HepG2 (cell line): ENCODE measurements around the gene DUS1L. TPM values are rescaled to one million over a fixed set of nuclear protein-coding genes. Genes with fewer than 3 reads are reported as not detected.
A peak's percentile ranks its signal among the peaks of the same experiment; 100 is the strongest.

Source experiments
- ATAC-seq: fragments of 200-7000 bp; cut with Tn5 transposase; 3 replicates; pipeline ENCODE4 v1.9.1; 2020; ENCODE audit warnings: mild to moderate bottlenecking, moderate library complexity
- BruUV-seq: library from RNA; stranded (reverse); fragments of 400-500 nt; replicated peaks from 2 replicates; lab custom pipeline; 2021; lab: Mats Ljungman, UMichigan
- CTCF ChIA-PET: fragments of 300-600 bp; formaldehyde crosslinking; extraction: SDS; loops from one replicate; lab custom pipeline; 2021; ENCODE audit warnings: low total read pairs, inconsistent platforms, low intra/inter-chr PET ratio; lab: Yijun Ruan, JAX
- POLR2A ChIA-PET: fragments of 350-600 bp; sonication (Branson Sonifier 250); formaldehyde crosslinking; loops from one replicate; lab custom pipeline; 2020; ENCODE audit warnings: antibody characterized with exemption, inconsistent platforms; lab: Yijun Ruan, JAX
- DNase-seq: peaks from one replicate; pipeline ENCODE4 v3.0.0-alpha.2; 2015; ENCODE audit warnings: low spot score
- FAIRE-seq: peaks from 3 replicates; lab custom pipeline; 2011; peaks lifted over from hg19 to GRCh38; lab: Jason Lieb, UNC
- H2AFZ ChIP-seq: one replicate; pipeline ENCODE4 v1.6.1; 2011; ENCODE audit warnings: low read length, inconsistent platforms
- H3K27ac ChIP-seq: fragments of 300-600 bp; 3 replicates; pipeline ENCODE4 v1.8.0; 2011; ENCODE audit warnings: mixed run types, mild to moderate bottlenecking, mixed read lengths, low read length, inconsistent platforms; ENCODE audit not compliant: insufficient read depth; ENCODE audit errors: extremely low read length
- H3K27me3 ChIP-seq, 2 experiments: fragments of 200-600 bp in 1 of 2; 2 replicates in 1 of 2; 3 replicates in 1 of 2; pipeline versions ENCODE4 v1.6.0 to v1.8.0; 2011; ENCODE audit warnings: low read length in 2 of 2, mild to moderate bottlenecking in 2 of 2, moderate library complexity in 2 of 2, inconsistent platforms in 1 of 2; ENCODE audit not compliant: insufficient read depth in 2 of 2, control insufficient read depth in 1 of 2
- H3K36me3 ChIP-seq, 2 experiments: fragments of 200-600 bp in 1 of 2; replicated peaks in 1 of 2; 2 replicates in 1 of 2; 3 replicates in 1 of 2; pipeline versions ENCODE4 v1.5.1 to v1.8.0; 2011; ENCODE audit warnings: low read length in 2 of 2, inconsistent platforms in 1 of 2; ENCODE audit not compliant: insufficient read depth in 2 of 2, control insufficient read depth in 1 of 2
- H3K4me1 ChIP-seq: 2 replicates; pipeline ENCODE4 v1.5.1; 2012; ENCODE audit warnings: low read length, inconsistent platforms; ENCODE audit not compliant: insufficient read depth
- H3K4me2 ChIP-seq: 2 replicates; pipeline ENCODE4 v1.6.0; 2011; ENCODE audit warnings: low read depth, low read length, inconsistent platforms
- H3K4me3 ChIP-seq, 3 experiments: fragments of 200-600 bp in 1 of 3; sonication (generic), shearing (Covaris generic) in 1 of 3; replicated peaks in 1 of 3; 2 replicates each; pipeline ENCODE4 v1.5.1; 2011 to 2016; ENCODE audit warnings: low read length in 3 of 3, inconsistent platforms in 2 of 3, low read depth in 2 of 3, mild to moderate bottlenecking in 2 of 3, control low read depth in 1 of 3, mixed read lengths in 1 of 3; ENCODE audit not compliant: insufficient read depth in 1 of 3
- H3K79me2 ChIP-seq: one replicate; pipeline ENCODE4 v1.6.1; 2011; ENCODE audit warnings: low read length, inconsistent platforms; ENCODE audit not compliant: insufficient read depth
- H3K9ac ChIP-seq: 2 replicates; pipeline ENCODE4 v1.6.0; 2011; ENCODE audit warnings: mild to moderate bottlenecking, low read depth, low read length, inconsistent platforms; ENCODE audit not compliant: insufficient read depth
- H3K9me3 ChIP-seq: 2 replicates; pipeline ENCODE4 v1.5.1; 2012; ENCODE audit warnings: mild to moderate bottlenecking, low read length
- H4K20me1 ChIP-seq: 2 replicates; pipeline ENCODE4 v1.6.0; 2011; ENCODE audit warnings: inconsistent platforms, mild to moderate bottlenecking, low read length, moderate library complexity; ENCODE audit not compliant: insufficient read depth
- ATRX ChIP-seq: sonication (generic); formaldehyde crosslinking; IDR thresholded peaks from 2 replicates; pipeline ENCODE4 v1.4.0; 2020; ENCODE audit warnings: missing genetic modification reagents, borderline replicate concordance
- CERS6 ChIP-seq: sonication (generic); formaldehyde crosslinking; IDR thresholded peaks from 2 replicates; pipeline ENCODE4 v1.5.0; 2020; ENCODE audit warnings: missing genetic modification reagents
- NR2F2 ChIP-seq: IDR thresholded peaks from 2 replicates; pipeline ENCODE4 v1.6.1; 2012; ENCODE audit warnings: low read depth, inconsistent platforms, borderline replicate concordance
- ZNF615 ChIP-seq: sonication (generic); formaldehyde crosslinking; IDR thresholded peaks from 2 replicates; pipeline ENCODE4 v1.5.0; 2020; ENCODE audit warnings: mild to moderate bottlenecking, missing genetic modification reagents, borderline replicate concordance
- WGBS: methylation state at CpG from one replicate; pipeline ENCODE4 v1.1.6; 2017; ENCODE audit warnings: low lambda C conversion rate; 5-methylcytosine and 5-hydroxymethylcytosine counted together
- in situ Hi-C: cut with HindIII; loops from 2 replicates; pipeline ENCODE4 v1.10.0; 2017; ENCODE audit warnings: low pct_unique_long_range_greater_than_20kb; ENCODE audit not compliant: extremely low pct_ligation_motif_present
- intact Hi-C: fragments of 100-400 bp; cut with micrococcal nuclease; formaldehyde crosslinking; loops from one replicate; pipeline ENCODE4 v1.10.0; 2022; ENCODE audit not compliant: unreplicated experiment
- polyA plus RNA-seq, 8 experiments: library from polyadenylated mRNA; depleted of rRNA in 3 of 8; stranded (reverse) in 7 of 8; unstranded in 1 of 8; fragments of >200 nt; fragmentation: Illumina TruSeq in 4 of 8; extraction: Trizol in 4 of 8; gene quantifications; 2 replicates each; pipeline versions ENCODE4 v1.2.1 to v1.2.3, GENCODE V29; 2011 to 2016; ENCODE audit warnings: low read depth in 4 of 8, missing spikeins in 1 of 8, mixed read lengths in 1 of 8; ENCODE audit not compliant: insufficient read depth in 1 of 8
- total RNA-seq, 5 experiments: library from RNA; depleted of rRNA; stranded (reverse); fragments of >200 nt; fragmentation: Illumina TruSeq; extraction: Trizol; gene quantifications; 2 replicates each; pipeline ENCODE4 v1.2.3, GENCODE V29; 2016; ENCODE audit warnings: low read depth in 1 of 5
- TF ChIP-seq, protein P1 (sequence below): sonication (generic); formaldehyde crosslinking; IDR thresholded peaks from 2 replicates; pipeline ENCODE4 v1.4.0; 2020; ENCODE audit warnings: missing genetic modification reagents, borderline replicate concordance
- TF ChIP-seq, protein P2 (sequence below), 2 experiments: fragments of 450-650 bp in 1 of 2; sonication (generic) in 1 of 2; formaldehyde crosslinking in 1 of 2; IDR thresholded peaks; 2 replicates each; pipeline versions ENCODE4 v1.6.1 to v1.8.0; 2016 to 2022; ENCODE audit warnings: antibody characterized with exemption in 1 of 2, mild to moderate bottlenecking in 1 of 2, missing genetic modification reagents in 1 of 2

The DUS1L gene
- total and polyA plus RNA-seq, 2 of the 13 experiments (the other 11 are each of a cell fraction or from before 2014, with no cell fraction given) = 81.0 to 109 TPM

- TF ChIP-seq, protein P1, sequence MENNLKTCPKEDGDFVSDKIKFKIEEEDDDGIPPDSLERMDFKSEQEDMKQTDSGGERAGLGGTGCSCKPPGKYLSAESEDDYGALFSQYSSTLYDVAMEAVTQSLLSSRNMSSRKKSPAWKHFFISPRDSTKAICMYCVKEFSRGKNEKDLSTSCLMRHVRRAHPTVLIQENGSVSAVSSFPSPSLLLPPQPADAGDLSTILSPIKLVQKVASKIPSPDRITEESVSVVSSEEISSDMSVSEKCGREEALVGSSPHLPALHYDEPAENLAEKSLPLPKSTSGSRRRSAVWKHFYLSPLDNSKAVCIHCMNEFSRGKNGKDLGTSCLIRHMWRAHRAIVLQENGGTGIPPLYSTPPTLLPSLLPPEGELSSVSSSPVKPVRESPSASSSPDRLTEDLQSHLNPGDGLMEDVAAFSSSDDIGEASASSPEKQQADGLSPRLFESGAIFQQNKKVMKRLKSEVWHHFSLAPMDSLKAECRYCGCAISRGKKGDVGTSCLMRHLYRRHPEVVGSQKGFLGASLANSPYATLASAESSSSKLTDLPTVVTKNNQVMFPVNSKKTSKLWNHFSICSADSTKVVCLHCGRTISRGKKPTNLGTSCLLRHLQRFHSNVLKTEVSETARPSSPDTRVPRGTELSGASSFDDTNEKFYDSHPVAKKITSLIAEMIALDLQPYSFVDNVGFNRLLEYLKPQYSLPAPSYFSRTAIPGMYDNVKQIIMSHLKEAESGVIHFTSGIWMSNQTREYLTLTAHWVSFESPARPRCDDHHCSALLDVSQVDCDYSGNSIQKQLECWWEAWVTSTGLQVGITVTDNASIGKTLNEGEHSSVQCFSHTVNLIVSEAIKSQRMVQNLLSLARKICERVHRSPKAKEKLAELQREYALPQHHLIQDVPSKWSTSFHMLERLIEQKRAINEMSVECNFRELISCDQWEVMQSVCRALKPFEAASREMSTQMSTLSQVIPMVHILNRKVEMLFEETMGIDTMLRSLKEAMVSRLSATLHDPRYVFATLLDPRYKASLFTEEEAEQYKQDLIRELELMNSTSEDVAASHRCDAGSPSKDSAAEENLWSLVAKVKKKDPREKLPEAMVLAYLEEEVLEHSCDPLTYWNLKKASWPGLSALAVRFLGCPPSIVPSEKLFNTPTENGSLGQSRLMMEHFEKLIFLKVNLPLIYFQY = no peak
- no peak for TF ChIP-seq CERS6 (CRISPR knock-in tag)
- TF ChIP-seq, all 625 proteins: peak for 60
Measured at GRCh38 chr17:82065193-82065637, 389 bp downstream of the DUS1L start (continued).

- H3K27ac ChIP-seq = peak overlapping the region; percentile 64
- H4K20me1 ChIP-seq = no peaks in the 10 kb centered on the region
- peaks cover 21 to 40% of the 10 kb centered on the region in 2 experiments for H3K36me3 ChIP-seq
- FAIRE-seq (peak; percentile 23), ATAC-seq (peak; percentile 44), DNase-seq (peak; percentile 38)
- POLR2A ChIA-PET = interaction anchor here (0.6 to 3.4 kb wide), 7 partner anchors 8 to 42 kb away, joined by 3 to 14 read pairs (median 4); partner anchors contain the start of gene DCXR
- peak overlapping the region; percentile 95 for H3K9ac ChIP-seq
- 4% methylated on average over 14 of the region's 36 CpGs for WGBS
- in situ Hi-C loops = no loop called here
- peak overlapping the region; percentile 69 to 99 (median 92) for H3K4me3 ChIP-seq
- no peak overlapping the region for H2AFZ ChIP-seq
- CTCF ChIA-PET = no interaction called here
- no peaks in the 10 kb centered on the region for H3K9me3 ChIP-seq
- no peaks in the 10 kb centered on the region for H3K27me3 ChIP-seq
- intact Hi-C loops = no loop called here
- H3K4me1 ChIP-seq = peaks cover 28% of the 10 kb centered on the region
- BruUV-seq = TSS peak; percentile 65
- peaks cover 20% of the 10 kb centered on the region for H3K79me2 ChIP-seq
- H3K4me2 ChIP-seq = peak overlapping the region; percentile 96
- TF ChIP-seq ATRX (CRISPR knock-in tag) (no peak), ZNF615 (CRISPR knock-in tag) (no peak), NR2F2 (no peak)
- TF ChIP-seq, protein P2, sequence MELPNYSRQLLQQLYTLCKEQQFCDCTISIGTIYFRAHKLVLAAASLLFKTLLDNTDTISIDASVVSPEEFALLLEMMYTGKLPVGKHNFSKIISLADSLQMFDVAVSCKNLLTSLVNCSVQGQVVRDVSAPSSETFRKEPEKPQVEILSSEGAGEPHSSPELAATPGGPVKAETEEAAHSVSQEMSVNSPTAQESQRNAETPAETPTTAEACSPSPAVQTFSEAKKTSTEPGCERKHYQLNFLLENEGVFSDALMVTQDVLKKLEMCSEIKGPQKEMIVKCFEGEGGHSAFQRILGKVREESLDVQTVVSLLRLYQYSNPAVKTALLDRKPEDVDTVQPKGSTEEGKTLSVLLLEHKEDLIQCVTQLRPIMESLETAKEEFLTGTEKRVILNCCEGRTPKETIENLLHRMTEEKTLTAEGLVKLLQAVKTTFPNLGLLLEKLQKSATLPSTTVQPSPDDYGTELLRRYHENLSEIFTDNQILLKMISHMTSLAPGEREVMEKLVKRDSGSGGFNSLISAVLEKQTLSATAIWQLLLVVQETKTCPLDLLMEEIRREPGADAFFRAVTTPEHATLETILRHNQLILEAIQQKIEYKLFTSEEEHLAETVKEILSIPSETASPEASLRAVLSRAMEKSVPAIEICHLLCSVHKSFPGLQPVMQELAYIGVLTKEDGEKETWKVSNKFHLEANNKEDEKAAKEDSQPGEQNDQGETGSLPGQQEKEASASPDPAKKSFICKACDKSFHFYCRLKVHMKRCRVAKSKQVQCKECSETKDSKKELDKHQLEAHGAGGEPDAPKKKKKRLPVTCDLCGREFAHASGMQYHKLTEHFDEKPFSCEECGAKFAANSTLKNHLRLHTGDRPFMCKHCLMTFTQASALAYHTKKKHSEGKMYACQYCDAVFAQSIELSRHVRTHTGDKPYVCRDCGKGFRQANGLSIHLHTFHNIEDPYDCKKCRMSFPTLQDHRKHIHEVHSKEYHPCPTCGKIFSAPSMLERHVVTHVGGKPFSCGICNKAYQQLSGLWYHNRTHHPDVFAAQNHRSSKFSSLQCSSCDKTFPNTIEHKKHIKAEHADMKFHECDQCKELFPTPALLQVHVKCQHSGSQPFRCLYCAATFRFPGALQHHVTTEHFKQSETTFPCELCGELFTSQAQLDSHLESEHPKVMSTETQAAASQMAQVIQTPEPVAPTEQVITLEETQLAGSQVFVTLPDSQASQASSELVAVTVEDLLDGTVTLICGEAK (IDR thresholded peaks at IDR 0.05) = no peak
- TF ChIP-seq, protein P2 (CRISPR knock-in tag; IDR thresholded peaks at IDR 0.05) = no peak; the same call in 1 of the 2 replicates
Measured at GRCh38 chr17:82064433-82065192, 991 bp downstream of the DUS1L start.
